ENCODE measurements around the gene HSD11B2.

The HSD11B2 gene

GRCh38 chr16:67480833-67481560, 50.1 kb downstream of the HSD11B2 start, which contains the start of gene ATP6V0D1:
Gene ATP6V0D1, minus strand, starts transcription at chr16:67481157. Its CDS starts 71 bp downstream, at chr16:67481086.
- DNase-seq (ENCODE audit: low spot score), result peak; percentile 99

DNA sequence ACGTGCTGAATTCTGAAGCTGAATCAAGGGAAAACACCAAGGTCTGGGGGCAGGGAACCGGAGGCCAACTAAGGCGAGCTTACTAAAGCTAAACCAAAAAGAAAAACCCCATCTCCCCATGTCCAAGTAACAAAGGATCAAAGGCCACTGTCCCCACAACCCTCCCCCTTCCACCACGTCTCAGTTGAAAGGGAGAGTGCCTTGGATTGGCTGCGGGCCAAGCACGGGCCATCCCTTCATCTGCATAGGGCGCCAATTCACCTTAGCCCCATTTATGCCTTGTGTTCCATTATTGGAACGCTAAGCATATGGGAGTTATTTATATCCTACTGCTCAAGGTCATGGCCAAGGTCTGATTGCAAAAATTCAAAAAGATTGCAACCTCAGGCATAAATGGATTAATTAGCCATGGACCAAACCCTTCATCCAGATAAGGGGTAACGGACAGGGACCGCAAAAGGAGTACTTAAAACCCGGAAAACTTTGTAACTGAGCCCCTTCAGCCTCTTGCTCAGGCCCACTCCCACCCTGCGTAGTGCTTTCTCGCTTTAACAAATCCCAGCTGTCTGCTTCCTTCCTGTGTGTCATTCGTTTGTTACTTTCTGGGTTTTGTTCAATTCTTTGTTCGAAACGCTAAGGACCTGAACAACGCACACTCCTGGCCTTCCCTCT, 50.8 kb downstream of the HSD11B2 start:
- peak; percentile 56 for DNase-seq (ENCODE audit: low spot score)

GRCh38 chr16:67482233-67482924, 51.5 kb downstream of the HSD11B2 start:
- DNase-seq (ENCODE audit: low spot score), result no peak

GRCh38 chr16:67483150-67483549, 52.2 kb downstream of the HSD11B2 start, which contains the start of gene AGRP:
Gene AGRP, minus strand, starts transcription at chr16:67483547. Its CDS starts 149 bp downstream, at chr16:67483398.
- no peak for DNase-seq (ENCODE audit: low spot score)

DNA sequence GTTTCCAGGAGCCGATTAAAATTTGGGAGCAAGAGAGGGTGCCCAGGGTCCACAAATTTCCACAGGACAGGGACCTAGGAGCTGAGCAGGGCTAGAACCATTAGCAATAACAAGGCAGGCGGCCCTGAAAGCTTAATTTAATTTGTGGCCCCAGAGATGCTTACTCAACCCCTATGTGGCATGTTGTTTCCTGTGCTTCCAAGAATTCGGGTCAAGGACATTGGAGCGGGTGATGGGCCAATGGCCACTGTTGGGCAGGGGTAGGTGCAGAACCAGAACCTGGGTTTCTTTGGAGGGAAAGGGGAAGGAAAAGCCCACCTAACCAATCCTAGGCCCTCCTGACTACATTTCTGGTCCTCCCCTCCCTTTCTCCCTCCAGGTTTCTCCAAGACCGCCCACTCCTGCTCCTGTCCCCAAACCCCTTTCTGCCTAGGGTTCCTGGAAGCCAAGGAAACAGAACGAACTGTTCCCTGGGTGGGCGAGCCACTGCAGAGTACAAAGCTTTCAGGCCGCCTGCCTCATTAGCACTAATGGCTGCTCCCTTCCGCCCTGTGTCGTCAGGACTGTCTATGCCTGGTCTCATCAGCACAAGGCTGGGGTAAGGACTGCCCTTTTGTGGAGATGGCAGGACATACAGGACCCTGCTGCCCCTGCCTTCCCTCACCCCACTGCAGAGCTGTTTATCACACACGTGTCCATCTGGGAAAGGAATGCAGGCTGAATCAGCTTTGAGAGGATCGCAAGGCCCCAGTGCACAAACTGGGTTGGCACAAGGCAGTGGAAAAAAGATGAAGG, 53.0 kb downstream of the HSD11B2 start:
- no peak for DNase-seq (ENCODE audit: low spot score)

- DNase-seq (ENCODE audit: low spot score), result no peak
Observed at GRCh38 chr16:67486805-67487204, 55.9 kb downstream of the HSD11B2 start.
